ENCODE data around the gene YBEY.
"Not testable (repeated sequence)": the region's sequence is repeated elsewhere in the genome, so short reads cannot be mapped to it uniquely, and the experiment has no call there.

The YBEY gene

GRCh38 chr21:46297338-46298271 is 11.5 kb downstream of the YBEY start:
- Histone ChIP-seq H3K27me3 (ENCODE audit: control insufficient read depth in 2 of 2, insufficient read depth in 2 of 2, low read length in 2 of 2) (no peaks in the 10 kb centered on the region), H3K27ac (ENCODE audit: low read depth in 2 of 2, low read length in 2 of 2) (peak overlapping the region in 1 of 2 donors; percentile 9), H3K9me3 (ENCODE audit: control insufficient read depth in 2 of 2, low read length in 2 of 2) (no peaks in the 10 kb centered on the region), H3K36me3 (ENCODE audit: control insufficient read depth in 2 of 2, insufficient read depth in 2 of 2, low read length in 2 of 2) (no peaks in the 10 kb centered on the region), H3K9ac (ENCODE audit: low read depth in 1 of 2, low read length in 2 of 2) (peak overlapping the region; percentile 24 to 57), H3K4me3 (ENCODE audit: low read length in 2 of 2) (peak overlapping the region; percentile 45 to 60), H3K4me1 (ENCODE audit: control insufficient read depth in 2 of 2, insufficient read depth in 2 of 2, low read length in 2 of 2) (peaks cover 4 to 6% of the 10 kb centered on the region in 2 donors)

GRCh38 chr21:46299167-46299566 is 13.0 kb downstream of the YBEY start:
- H3K9me3 ChIP-seq (ENCODE audit: control insufficient read depth in 2 of 2, low read length in 2 of 2), result no peaks in the 10 kb centered on the region
- no peak overlapping the region for H3K4me3 ChIP-seq (ENCODE audit: low read length in 2 of 2)
- H3K27me3 ChIP-seq (ENCODE audit: control insufficient read depth in 2 of 2, insufficient read depth in 2 of 2, low read length in 2 of 2), result no peaks in the 10 kb centered on the region
- no peaks in the 10 kb centered on the region for H3K36me3 ChIP-seq (ENCODE audit: control insufficient read depth in 2 of 2, insufficient read depth in 2 of 2, low read length in 2 of 2)
- peaks cover 4 to 6% of the 10 kb centered on the region in 2 donors for H3K4me1 ChIP-seq (ENCODE audit: control insufficient read depth in 2 of 2, insufficient read depth in 2 of 2, low read length in 2 of 2)
- no peak overlapping the region for H3K9ac ChIP-seq (ENCODE audit: low read depth in 1 of 2, low read length in 2 of 2)
- no peak overlapping the region for H3K27ac ChIP-seq (ENCODE audit: low read depth in 2 of 2, low read length in 2 of 2)

GRCh38 chr21:46301759-46302158 is 15.6 kb downstream of the YBEY start:
- peaks cover 4 to 6% of the 10 kb centered on the region in 2 donors for H3K4me1 ChIP-seq (ENCODE audit: control insufficient read depth in 2 of 2, insufficient read depth in 2 of 2, low read length in 2 of 2)
- H3K27ac ChIP-seq (ENCODE audit: low read depth in 2 of 2, low read length in 2 of 2), result no peak overlapping the region
- H3K9ac ChIP-seq (ENCODE audit: low read depth in 1 of 2, low read length in 2 of 2), result no peak overlapping the region
- H3K9me3 ChIP-seq (ENCODE audit: control insufficient read depth in 2 of 2, low read length in 2 of 2), result no peaks in the 10 kb centered on the region
- no peaks in the 10 kb centered on the region for H3K27me3 ChIP-seq (ENCODE audit: control insufficient read depth in 2 of 2, insufficient read depth in 2 of 2, low read length in 2 of 2)
- H3K4me3 ChIP-seq (ENCODE audit: low read length in 2 of 2), result no peak overlapping the region
- H3K36me3 ChIP-seq (ENCODE audit: control insufficient read depth in 2 of 2, insufficient read depth in 2 of 2, low read length in 2 of 2), result peaks cover 0 to 4% of the 10 kb centered on the region in 2 donors

- Histone ChIP-seq H3K4me3 (ENCODE audit: low read length in 2 of 2) (no peak overlapping the region), H3K9ac (ENCODE audit: low read depth in 1 of 2, low read length in 2 of 2) (no peak overlapping the region), H3K27me3 (ENCODE audit: control insufficient read depth in 2 of 2, insufficient read depth in 2 of 2, low read length in 2 of 2) (no peaks in the 10 kb centered on the region), H3K36me3 (ENCODE audit: control insufficient read depth in 2 of 2, insufficient read depth in 2 of 2, low read length in 2 of 2) (peaks cover 0 to 6% of the 10 kb centered on the region in 2 donors), H3K9me3 (ENCODE audit: control insufficient read depth in 2 of 2, low read length in 2 of 2) (no peaks in the 10 kb centered on the region), H3K4me1 (ENCODE audit: control insufficient read depth in 2 of 2, insufficient read depth in 2 of 2, low read length in 2 of 2) (no peaks in the 10 kb centered on the region), H3K27ac (ENCODE audit: low read depth in 2 of 2, low read length in 2 of 2) (no peak overlapping the region)
Measured at GRCh38 chr21:46304437-46304836, 18.3 kb downstream of the YBEY start.

- H3K27me3 ChIP-seq (ENCODE audit: control insufficient read depth in 2 of 2, insufficient read depth in 2 of 2, low read length in 2 of 2), result no peaks in the 10 kb centered on the region
- H3K36me3 ChIP-seq (ENCODE audit: control insufficient read depth in 2 of 2, insufficient read depth in 2 of 2, low read length in 2 of 2), result peaks cover 0 to 6% of the 10 kb centered on the region in 2 donors
- H3K4me1 ChIP-seq (ENCODE audit: control insufficient read depth in 2 of 2, insufficient read depth in 2 of 2, low read length in 2 of 2), result no peaks in the 10 kb centered on the region
- no peak overlapping the region for H3K27ac ChIP-seq (ENCODE audit: low read depth in 2 of 2, low read length in 2 of 2)
- no peaks in the 10 kb centered on the region for H3K9me3 ChIP-seq (ENCODE audit: control insufficient read depth in 2 of 2, low read length in 2 of 2)
- H3K4me3 ChIP-seq (ENCODE audit: low read length in 2 of 2), result no peak overlapping the region
- H3K9ac ChIP-seq (ENCODE audit: low read depth in 1 of 2, low read length in 2 of 2), result no peak overlapping the region
Measured at GRCh38 chr21:46304955-46305354, 18.8 kb downstream of the YBEY start.

- Histone ChIP-seq H3K9ac (ENCODE audit: low read depth in 1 of 2, low read length in 2 of 2) (no peak overlapping the region), H3K27ac (ENCODE audit: low read depth in 2 of 2, low read length in 2 of 2) (no peak overlapping the region), H3K4me1 (ENCODE audit: control insufficient read depth in 2 of 2, insufficient read depth in 2 of 2, low read length in 2 of 2) (no peaks in the 10 kb centered on the region), H3K4me3 (ENCODE audit: low read length in 2 of 2) (no peak overlapping the region), H3K27me3 (ENCODE audit: control insufficient read depth in 2 of 2, insufficient read depth in 2 of 2, low read length in 2 of 2) (no peaks in the 10 kb centered on the region), H3K9me3 (ENCODE audit: control insufficient read depth in 2 of 2, low read length in 2 of 2) (no peaks in the 10 kb centered on the region), H3K36me3 (ENCODE audit: control insufficient read depth in 2 of 2, insufficient read depth in 2 of 2, low read length in 2 of 2) (peaks cover 0 to 6% of the 10 kb centered on the region in 2 donors)
Measured at GRCh38 chr21:46307625-46308024, 21.5 kb downstream of the YBEY start.

- Histone ChIP-seq H3K4me1 (ENCODE audit: control insufficient read depth in 2 of 2, insufficient read depth in 2 of 2, low read length in 2 of 2) (no peaks in the 10 kb centered on the region), H3K27me3 (ENCODE audit: control insufficient read depth in 2 of 2, insufficient read depth in 2 of 2, low read length in 2 of 2) (no peaks in the 10 kb centered on the region), H3K36me3 (ENCODE audit: control insufficient read depth in 2 of 2, insufficient read depth in 2 of 2, low read length in 2 of 2) (peaks cover 0 to 6% of the 10 kb centered on the region in 2 donors), H3K9ac (ENCODE audit: low read depth in 1 of 2, low read length in 2 of 2) (no peak overlapping the region), H3K4me3 (ENCODE audit: low read length in 2 of 2) (no peak overlapping the region), H3K27ac (ENCODE audit: low read depth in 2 of 2, low read length in 2 of 2) (no peak overlapping the region), H3K9me3 (ENCODE audit: control insufficient read depth in 2 of 2, low read length in 2 of 2) (no peaks in the 10 kb centered on the region)
Measured at GRCh38 chr21:46308431-46308830, 22.3 kb downstream of the YBEY start.

- H3K27me3 ChIP-seq (ENCODE audit: control insufficient read depth in 2 of 2, insufficient read depth in 2 of 2, low read length in 2 of 2), result not testable (repeated sequence)
Measured at GRCh38 chr21:46310260-46310659, 24.1 kb downstream of the YBEY start.

GRCh38 chr21:46311568-46311967 is 25.4 kb downstream of the YBEY start:
- Histone ChIP-seq H3K9me3 (ENCODE audit: control insufficient read depth in 2 of 2, low read length in 2 of 2) (no peaks in the 10 kb centered on the region), H3K27me3 (ENCODE audit: control insufficient read depth in 2 of 2, insufficient read depth in 2 of 2, low read length in 2 of 2) (no peaks in the 10 kb centered on the region), H3K27ac (ENCODE audit: low read depth in 2 of 2, low read length in 2 of 2) (no peak overlapping the region), H3K9ac (ENCODE audit: low read depth in 1 of 2, low read length in 2 of 2) (no peak overlapping the region), H3K36me3 (ENCODE audit: control insufficient read depth in 2 of 2, insufficient read depth in 2 of 2, low read length in 2 of 2) (peaks cover 0 to 3% of the 10 kb centered on the region in 2 donors), H3K4me3 (ENCODE audit: low read length in 2 of 2) (no peak overlapping the region), H3K4me1 (ENCODE audit: control insufficient read depth in 2 of 2, insufficient read depth in 2 of 2, low read length in 2 of 2) (no peaks in the 10 kb centered on the region)

More at GRCh38 chr21:46310260-46310659, 24.1 kb downstream of the YBEY start:
- H3K9me3 ChIP-seq (ENCODE audit: control insufficient read depth in 2 of 2, low read length in 2 of 2); H3K36me3 ChIP-seq (ENCODE audit: control insufficient read depth in 2 of 2, insufficient read depth in 2 of 2, low read length in 2 of 2); H3K4me1 ChIP-seq (ENCODE audit: control insufficient read depth in 2 of 2, insufficient read depth in 2 of 2, low read length in 2 of 2); H3K9ac ChIP-seq (ENCODE audit: low read depth in 1 of 2, low read length in 2 of 2); H3K27ac ChIP-seq (ENCODE audit: low read depth in 2 of 2, low read length in 2 of 2); H3K4me3 ChIP-seq (ENCODE audit: low read length in 2 of 2): not testable (repeated sequence)

GRCh38 chr21:46312949-46313348 is 26.8 kb downstream of the YBEY start:
- Histone ChIP-seq H3K9ac (ENCODE audit: low read depth in 1 of 2, low read length in 2 of 2) (no peak overlapping the region), H3K9me3 (ENCODE audit: control insufficient read depth in 2 of 2, low read length in 2 of 2) (no peaks in the 10 kb centered on the region), H3K27me3 (ENCODE audit: control insufficient read depth in 2 of 2, insufficient read depth in 2 of 2, low read length in 2 of 2) (no peaks in the 10 kb centered on the region), H3K36me3 (ENCODE audit: control insufficient read depth in 2 of 2, insufficient read depth in 2 of 2, low read length in 2 of 2) (no peaks in the 10 kb centered on the region), H3K27ac (ENCODE audit: low read depth in 2 of 2, low read length in 2 of 2) (no peak overlapping the region), H3K4me3 (ENCODE audit: low read length in 2 of 2) (no peak overlapping the region), H3K4me1 (ENCODE audit: control insufficient read depth in 2 of 2, insufficient read depth in 2 of 2, low read length in 2 of 2) (peaks cover 3 to 5% of the 10 kb centered on the region in 2 donors)
